Skin of body (tissue), 2 donors: ENCODE data around the gene YWHAB. TPM values are rescaled to one million over a fixed set of nuclear protein-coding genes. Genes with fewer than 3 reads are reported as not detected.

ENCODE experiments used
- DNase-seq: peaks from one replicate; lab custom pipeline; 2025; lab: John Stamatoyannopoulos, UW
- total RNA-seq: library from RNA; depleted of rRNA; stranded (reverse); fragments of >200 nt; gene quantifications from one replicate; pipeline ENCODE4 v1.2.3, GENCODE V29; 2014

Gene YWHAB
- total RNA-seq, 1 donor from 2014 or later: 87.6 TPM

DNA sequence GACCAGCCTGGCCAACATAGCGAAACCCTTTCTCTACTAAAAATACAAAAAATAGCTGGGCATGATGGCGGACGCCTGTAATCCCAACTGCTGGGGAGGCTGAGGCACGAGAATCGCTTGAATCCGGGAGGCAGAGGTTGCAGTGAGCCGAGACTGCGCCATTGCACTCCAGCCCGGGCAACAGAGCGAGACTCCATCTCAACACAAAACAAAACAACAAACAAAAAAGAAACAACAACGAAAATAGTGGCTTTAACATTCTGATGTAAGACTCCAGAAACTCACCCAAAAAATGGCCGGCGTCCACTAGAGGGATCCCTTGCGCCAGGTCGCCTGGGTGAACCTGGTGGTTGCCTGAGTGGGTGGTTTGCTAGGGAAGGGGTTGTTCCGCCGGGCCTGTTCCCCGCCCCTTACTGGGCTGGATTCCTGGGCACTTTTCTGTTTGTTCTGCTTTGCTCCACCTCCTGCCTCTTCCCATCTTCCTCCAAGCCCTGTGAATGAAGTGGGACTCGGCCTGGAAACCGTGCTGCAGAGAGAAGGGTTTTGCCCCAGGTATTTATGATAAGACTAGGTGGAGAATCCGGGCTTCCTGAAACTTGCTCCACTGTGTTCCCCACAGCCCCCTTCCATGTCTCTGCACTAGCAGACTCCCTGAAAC lies 25.9 kb downstream of the YWHAB start:
- no peak for DNase-seq

DNA sequence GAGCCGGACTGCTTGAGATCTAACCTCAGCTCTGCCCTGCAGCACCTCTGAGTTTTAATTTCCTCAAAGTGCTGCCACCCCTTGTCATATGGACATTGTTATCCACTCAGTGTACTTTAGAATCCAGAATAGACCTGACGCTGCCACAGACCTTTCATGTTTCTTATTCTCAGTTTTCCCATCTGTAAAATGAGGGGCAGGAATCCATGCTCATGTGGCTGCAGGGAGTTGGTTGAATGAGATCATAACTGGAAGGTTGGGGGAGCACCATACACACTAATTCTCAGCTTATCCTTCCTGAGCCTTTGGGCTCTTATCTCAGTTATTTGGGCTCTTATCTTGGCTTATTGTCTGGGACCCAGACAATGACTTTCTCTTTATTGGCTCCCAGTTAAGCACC lies 26.7 kb downstream of the YWHAB start:
- DNase-seq: no peak

GRCh38 chr20:44914924-44915323 lies 29.4 kb downstream of the YWHAB start:
- no peak for DNase-seq

- DNase-seq: no peak
Measured at GRCh38 chr20:44916586-44916985, 31.1 kb downstream of the YWHAB start.

DNA sequence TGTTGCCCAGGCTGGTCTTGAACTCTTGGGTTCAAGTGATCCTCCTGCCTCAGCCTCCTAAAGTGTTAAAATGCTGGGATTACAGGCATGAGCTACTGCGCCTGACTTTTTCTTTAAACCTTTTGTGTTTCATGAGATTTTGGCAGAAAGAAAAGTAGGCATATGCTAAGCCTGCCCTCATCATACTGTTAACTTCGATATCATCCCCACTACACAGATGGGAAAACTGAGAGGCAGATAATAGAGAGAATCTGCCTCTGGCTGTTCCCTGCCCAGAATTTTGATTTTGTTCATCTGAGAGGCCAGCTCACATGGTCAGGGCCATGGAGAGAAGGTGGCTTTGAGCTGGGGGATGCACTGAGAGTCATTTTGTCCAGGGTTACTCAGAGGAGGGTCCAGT lies 31.9 kb downstream of the YWHAB start:
- no peak for DNase-seq

DNA sequence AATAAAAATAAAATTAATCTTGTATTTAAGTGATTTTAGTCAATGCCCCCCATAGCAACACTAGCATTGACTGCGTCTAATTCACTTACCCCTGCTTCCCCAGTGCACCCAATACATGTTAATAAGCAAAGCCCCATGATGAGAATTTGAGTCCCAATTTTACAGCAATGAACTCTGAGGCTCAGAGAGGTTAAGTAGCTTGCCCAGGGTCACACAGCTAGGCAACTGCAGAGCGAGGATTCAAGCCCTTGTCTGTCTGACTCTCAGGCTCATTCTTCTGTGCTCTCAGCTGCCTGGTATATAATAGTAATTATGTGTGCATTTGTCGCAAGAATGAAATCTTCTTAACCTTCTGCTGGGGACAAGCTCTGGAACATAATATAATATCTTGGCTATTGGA lies 32.8 kb downstream of the YWHAB start:
- DNase-seq: no peak

DNA sequence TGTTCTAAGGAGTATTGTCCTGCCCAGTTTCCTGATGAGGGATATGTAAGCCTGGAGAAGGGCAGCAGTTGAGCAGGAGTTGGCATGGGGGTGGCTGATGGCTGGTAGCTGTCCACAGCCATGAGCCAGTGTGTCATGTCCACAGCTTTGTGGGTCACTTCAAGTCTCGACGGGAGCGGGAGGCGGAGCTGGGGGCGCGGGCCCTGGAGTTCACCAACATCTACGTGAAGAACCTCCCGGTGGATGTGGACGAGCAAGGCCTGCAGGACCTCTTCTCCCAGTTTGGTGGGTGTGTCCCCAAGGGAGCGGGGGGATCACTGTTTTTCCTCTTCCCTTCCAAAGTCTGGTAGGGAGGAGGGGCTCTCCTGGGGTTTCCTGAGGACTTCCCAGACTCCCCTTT lies 33.3 kb downstream of the YWHAB start:
- no peak for DNase-seq

DNA sequence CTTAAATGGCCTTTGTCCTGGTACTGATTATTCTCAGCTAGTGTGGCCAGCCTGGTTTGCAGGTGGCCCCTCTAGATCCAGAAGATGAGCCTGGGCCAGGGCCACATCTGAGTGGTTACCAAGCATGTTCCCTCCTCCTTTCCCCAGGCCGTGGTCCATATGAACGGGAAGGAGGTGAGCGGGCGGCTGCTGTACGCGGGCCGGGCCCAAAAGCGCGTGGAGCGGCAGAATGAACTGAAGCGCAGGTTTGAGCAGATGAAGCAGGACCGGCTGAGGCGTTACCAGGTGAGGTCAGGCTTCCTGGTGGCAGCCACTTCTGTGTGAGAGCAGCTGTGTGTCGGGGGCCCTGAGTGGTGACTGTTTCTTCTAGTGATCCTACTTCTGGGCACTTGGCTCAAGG lies 35.9 kb downstream of the YWHAB start:
- DNase-seq: no peak

DNA sequence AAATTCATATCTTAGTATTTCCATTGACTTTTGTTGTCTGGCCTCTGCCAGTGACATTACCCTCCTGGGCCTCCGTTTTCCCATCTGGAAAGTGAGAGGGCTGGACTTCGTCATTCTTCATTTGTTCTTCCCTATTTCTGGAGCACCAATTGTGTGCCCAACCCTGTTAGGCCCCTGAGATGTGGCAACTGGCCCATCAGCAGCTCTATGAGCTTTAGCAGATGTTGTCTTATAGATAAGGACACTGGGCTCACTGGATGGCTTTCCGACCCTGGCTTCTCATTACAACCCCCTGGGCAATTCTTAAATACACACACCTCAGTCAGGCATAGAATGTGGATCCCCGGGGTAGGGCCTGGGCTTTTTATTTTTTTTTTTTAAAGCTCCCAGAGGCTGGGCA lies 39.0 kb downstream of the YWHAB start:
- no peak for DNase-seq

- no peak for DNase-seq
Measured at GRCh38 chr20:44928595-44928994, 43.1 kb downstream of the YWHAB start.

GRCh38 chr20:44930517-44931168 lies 45.1 kb downstream of the YWHAB start:
- DNase-seq: no peak

- no peak for DNase-seq
Measured at GRCh38 chr20:44931911-44932310, 46.4 kb downstream of the YWHAB start.

GRCh38 chr20:44932916-44933315 lies 47.4 kb downstream of the YWHAB start:
- no peak for DNase-seq

- no peak for DNase-seq
Measured at GRCh38 chr20:44936510-44936909, 51.0 kb downstream of the YWHAB start.

DNA sequence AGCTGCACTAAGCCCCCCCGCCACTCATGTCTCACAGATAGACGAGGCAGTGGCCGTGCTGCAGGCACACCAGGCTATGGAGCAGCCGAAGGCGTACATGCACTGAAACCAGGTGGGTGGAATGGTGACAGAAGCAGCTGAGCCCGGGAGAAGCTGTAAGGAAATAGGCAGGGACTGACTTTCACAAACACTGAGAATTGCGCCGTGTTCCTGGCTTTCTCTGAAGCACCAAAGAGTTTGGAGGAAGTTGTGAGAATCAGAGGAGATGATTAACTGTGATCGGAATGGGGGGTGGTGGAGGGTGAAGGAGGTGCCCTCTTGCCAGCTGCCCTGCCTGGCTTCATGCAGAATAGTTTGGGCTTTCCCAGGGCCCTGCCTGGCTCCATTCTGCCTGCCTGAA lies 53.1 kb downstream of the YWHAB start:
- DNase-seq: no peak

DNA sequence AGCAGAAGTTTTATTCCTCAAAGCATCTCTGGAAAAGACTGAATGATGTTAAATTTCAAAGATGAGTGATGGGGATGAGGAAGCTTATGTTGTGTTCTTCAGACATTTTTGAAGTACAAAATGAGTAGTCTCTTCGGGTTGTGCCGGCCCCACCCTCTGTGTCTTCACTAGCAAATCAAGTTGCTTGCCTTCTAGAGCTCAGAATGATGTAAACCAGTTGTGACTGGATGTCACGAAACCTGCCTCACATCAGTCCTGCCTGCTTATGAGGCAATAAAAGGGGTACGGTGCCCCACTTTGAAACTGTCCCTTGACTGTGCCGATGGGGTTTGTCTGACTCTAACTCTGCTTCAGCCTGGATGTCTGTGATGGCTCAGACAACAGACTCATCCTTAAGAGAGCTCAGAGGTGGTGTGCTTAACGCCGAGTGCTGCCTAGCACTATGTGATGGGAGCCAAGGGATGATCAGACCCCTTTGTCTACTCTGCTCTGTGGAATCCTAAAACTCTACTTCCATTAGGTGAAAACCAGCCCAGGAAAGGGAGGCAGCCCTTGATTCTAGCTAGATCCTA lies 55.7 kb downstream of the YWHAB start:
- no peak for DNase-seq

DNA sequence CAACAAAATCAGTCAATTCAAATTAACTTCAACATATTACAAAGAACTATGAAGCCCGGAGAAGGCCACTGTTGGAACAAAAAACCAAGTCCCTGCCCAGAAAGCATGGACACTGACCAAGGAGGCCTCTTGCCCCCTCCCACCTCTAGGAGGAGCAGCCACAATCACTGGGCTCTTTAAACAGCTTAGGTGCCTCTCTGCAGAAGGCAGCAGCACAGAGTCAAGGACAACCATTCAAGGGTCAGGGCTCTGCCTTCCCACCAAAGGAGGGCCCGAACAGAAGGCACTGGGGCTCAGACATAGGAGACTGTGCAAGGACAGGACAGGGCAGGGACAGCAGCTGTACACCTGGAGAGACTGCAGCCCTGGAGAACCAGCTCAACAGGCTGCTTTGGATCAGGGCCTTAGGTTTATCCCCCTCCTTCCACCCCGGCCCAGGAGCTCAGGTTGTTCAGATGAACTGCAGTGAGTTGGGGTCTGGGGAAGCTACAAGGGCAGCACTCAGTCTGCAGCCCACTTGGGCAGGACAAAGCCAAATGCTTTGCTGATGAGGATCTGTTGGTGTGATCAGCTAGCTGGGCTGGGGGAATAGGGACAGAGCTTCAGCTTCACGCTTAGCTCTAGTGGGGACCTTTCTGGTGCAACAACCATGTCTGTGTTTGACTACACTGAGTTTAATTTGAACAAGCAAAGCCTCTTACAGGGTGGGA lies 56.9 kb downstream of the YWHAB start:
- no peak for DNase-seq

- DNase-seq: no peak
Measured at GRCh38 chr20:44943828-44944227, 58.3 kb downstream of the YWHAB start.

DNA sequence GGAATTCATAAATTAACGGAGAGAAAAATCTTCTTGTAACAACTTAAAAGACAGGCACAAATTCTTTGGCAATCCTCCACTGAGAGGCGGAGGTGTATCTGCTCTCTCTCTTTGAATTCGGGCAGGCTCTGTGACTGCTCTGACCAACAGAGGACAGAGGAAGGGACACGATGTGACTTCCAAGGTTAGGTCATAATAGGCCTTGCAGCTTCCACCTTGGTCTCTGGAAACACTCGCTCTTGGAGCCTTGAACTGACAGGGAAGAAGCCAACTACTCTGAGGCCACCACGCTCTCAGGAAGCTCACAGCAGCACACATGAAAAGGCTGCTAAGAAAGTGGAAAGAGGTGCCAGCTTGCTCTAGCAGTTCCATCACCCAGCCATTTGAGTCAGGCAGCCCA lies 59.8 kb downstream of the YWHAB start:
- DNase-seq: no peak

DNA sequence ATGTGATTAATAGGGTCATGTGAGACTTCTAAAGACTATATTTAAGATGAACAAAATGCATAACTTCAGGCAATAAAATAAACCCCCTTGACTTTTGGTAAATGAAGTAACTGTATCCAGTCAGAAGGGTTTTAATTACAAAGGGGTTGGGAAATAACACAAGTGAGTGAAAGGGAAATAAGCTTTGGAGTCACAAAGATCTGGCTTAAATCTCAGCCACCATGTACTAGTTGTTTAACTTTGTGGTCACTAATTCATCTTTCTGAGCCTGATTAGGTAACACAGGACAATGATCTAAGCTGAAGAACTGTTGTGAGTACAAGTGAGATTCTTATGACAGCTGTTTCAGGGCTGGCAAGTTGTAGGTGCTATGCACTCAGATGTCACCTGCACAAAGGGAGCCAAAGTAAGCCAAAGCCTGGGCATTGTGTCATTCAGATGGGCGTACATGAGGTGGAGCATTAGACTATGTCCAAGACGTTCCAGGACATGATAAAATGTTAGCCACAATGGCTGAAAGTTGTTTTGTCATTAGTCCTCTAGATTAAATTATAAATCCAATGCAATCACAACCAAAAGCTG lies 60.9 kb downstream of the YWHAB start:
- no peak for DNase-seq

DNA sequence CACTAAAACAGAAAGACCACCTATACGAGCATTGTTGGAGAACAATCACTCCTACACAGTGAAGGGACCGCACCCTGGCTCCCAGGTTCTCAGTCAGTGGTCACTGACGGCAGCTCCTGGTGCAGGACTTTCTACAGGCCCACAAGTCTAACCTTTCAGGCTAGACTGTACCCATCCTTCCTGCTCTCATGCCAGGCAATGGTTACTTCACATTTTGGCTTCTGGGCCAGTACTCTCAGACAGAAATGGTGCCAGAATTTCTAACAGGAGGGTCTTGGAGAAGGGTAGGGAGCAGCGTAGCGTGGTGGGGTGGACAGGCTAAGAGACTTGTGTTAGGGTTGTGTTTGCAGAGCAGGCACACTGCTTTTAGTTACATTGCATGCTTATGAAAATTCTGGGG lies 62.6 kb downstream of the YWHAB start:
- no peak for DNase-seq

DNA sequence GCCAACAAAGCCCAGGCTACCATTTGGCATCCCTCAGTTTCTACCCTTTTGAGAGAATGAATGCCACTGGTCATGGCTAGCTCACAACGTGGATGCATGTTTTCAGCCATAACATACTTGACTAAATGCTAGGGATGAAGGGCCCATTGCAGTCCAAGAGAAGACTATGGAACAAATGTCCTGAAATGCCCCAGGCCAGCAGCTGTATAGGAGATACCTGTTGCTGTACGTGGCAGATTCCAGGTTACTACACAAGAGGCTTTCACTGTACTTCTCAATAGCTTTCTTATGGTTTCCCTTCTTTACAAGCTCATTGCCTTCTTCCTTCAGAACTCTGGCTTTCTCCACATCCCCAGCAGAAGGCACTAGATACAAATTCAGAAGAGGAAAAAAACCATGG lies 63.0 kb downstream of the YWHAB start:
- DNase-seq: no peak
